PFSK-1 (cell line): Measurements from ENCODE around the gene WNT7B.

Experiments
- FOXP2 ChIP-seq: optimal IDR thresholded peaks from 2 replicates; pipeline ENCODE3; 2011; ENCODE audit warnings: borderline replicate concordance, control low read depth, inconsistent platforms; ENCODE audit not compliant: insufficient read depth; ENCODE audit errors: extremely low read length, extremely low read depth
- POLR2AphosphoS5 ChIP-seq: IDR thresholded peaks from 2 replicates; pipeline ENCODE4 v1.6.1; 2012; ENCODE audit warnings: low read depth, mild to moderate bottlenecking, control low read depth, low read length, moderate library complexity
- SIN3A ChIP-seq: IDR thresholded peaks from 2 replicates; pipeline ENCODE4 v1.6.1; 2012; ENCODE audit warnings: mild to moderate bottlenecking, low read length, moderate library complexity, borderline replicate concordance; ENCODE audit not compliant: insufficient read depth
- TAF1 ChIP-seq: IDR thresholded peaks from 2 replicates; pipeline ENCODE4 v1.6.1; 2012; ENCODE audit warnings: low read length, control low read depth, borderline replicate concordance; ENCODE audit not compliant: insufficient read depth

DNA sequence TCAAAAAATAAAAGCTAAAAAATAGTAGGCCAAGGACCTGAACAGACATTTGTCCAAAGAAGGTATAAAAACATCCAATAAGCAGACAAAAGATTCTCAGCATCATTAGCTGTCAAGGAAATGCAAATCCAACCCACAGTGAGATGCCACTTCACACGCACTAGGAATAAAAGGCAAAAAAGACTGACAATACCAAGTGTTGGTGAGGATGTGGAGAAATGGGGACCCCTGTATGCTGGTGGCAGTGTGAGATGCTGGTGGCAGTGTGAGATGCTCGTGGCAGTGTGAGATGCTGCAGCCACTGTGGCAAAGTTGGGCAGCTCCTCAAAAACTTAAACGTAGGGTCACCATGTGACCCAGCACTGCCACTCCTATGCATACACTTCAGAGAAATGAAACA lies 38.0 kb downstream of the WNT7B start:
- TF ChIP-seq TAF1 (no peak), POLR2AphosphoS5 (no peak), SIN3A (no peak), FOXP2 (no peak)
